SU-DHL-6 (cell line): ENCODE measurements around the gene NUDT2.

ENCODE experiments used
- H2AFZ ChIP-seq: fragments of 200-600 bp; sonication (generic); 2 replicates; pipeline ENCODE4 v1.6.1; 2014; ENCODE audit warnings: low read depth, mild to moderate bottlenecking, moderate library complexity, mixed read lengths, antibody characterized with exemption, low read length; ENCODE audit not compliant: severe bottlenecking
- H3F3A ChIP-seq: fragments of 200-600 bp; shearing (Covaris generic); 2 replicates; pipeline ENCODE4 v1.6.0; 2016; ENCODE audit warnings: antibody characterized with exemption, mild to moderate bottlenecking; ENCODE audit not compliant: insufficient read depth
- H3K27ac ChIP-seq: fragments of 200-600 bp; sonication (generic); 2 replicates; pipeline ENCODE4 v1.5.1; 2016; ENCODE audit warnings: low read depth, mild to moderate bottlenecking, low read length, moderate library complexity, mixed read lengths
- H3K27me3 ChIP-seq: fragments of 200-600 bp; sonication (generic), shearing (Covaris generic); 2 replicates; pipeline ENCODE4 v1.6.0; 2014; ENCODE audit warnings: mild to moderate bottlenecking, low read length
- H3K36me3 ChIP-seq: fragments of 200-600 bp; sonication (generic); 2 replicates; pipeline ENCODE4 v1.6.1; 2014; ENCODE audit warnings: mild to moderate bottlenecking, low read length, mixed read lengths
- H3K4me2 ChIP-seq: fragments of 300-600, 200-600 bp; shearing (Covaris generic), sonication (generic); 2 replicates; pipeline ENCODE4 v1.6.0; 2014; ENCODE audit warnings: low read length, low read depth, mild to moderate bottlenecking; ENCODE audit not compliant: poor library complexity, severe bottlenecking
- H3K4me3 ChIP-seq: fragments of 200-600 bp; sonication (generic); 2 replicates; pipeline ENCODE4 v1.5.1; 2014; ENCODE audit warnings: antibody characterized with exemption, low read length, mild to moderate bottlenecking, mixed read lengths; ENCODE audit not compliant: insufficient read depth, poor library complexity, severe bottlenecking
- H3K79me2 ChIP-seq: fragments of 200-600 bp; sonication (generic); 2 replicates; pipeline ENCODE4 v1.6.1; 2014; ENCODE audit warnings: mild to moderate bottlenecking, low read length, moderate library complexity; ENCODE audit not compliant: insufficient read depth
- H3K9ac ChIP-seq: fragments of 200-600 bp; sonication (generic); 2 replicates; pipeline ENCODE4 v1.7.0; 2014; ENCODE audit warnings: mild to moderate bottlenecking, low read length
- H3K9me2 ChIP-seq: fragments of 200-600 bp; sonication (generic); replicated peaks from 2 replicates; pipeline ENCODE4 v1.6.1; 2014; ENCODE audit warnings: low read length; ENCODE audit not compliant: insufficient read depth
- H3K9me3 ChIP-seq: fragments of 200-600 bp; sonication (generic); 2 replicates; pipeline ENCODE4 v1.6.1; 2014; ENCODE audit warnings: low read length, mixed read lengths; ENCODE audit not compliant: insufficient read depth
- H4K20me1 ChIP-seq: fragments of 200-600 bp; sonication (generic); 2 replicates; pipeline ENCODE4 v1.6.1; 2014; ENCODE audit warnings: low read depth, mild to moderate bottlenecking, antibody characterized with exemption, low read length, moderate library complexity, mixed read lengths
- EZH2phosphoT487 ChIP-seq: fragments of 200-600 bp; sonication (generic), shearing (Covaris generic); conservative IDR thresholded peaks from 2 replicates; pipeline ENCODE4 v1.6.1; 2018; ENCODE audit warnings: mild to moderate bottlenecking, antibody characterized with exemption, low read length, moderate library complexity, mixed read lengths
- TF ChIP-seq, protein P1 (sequence below): fragments of 200-600 bp; sonication (generic); IDR thresholded peaks from one replicate; pipeline ENCODE4 v1.5.1; 2017; ENCODE audit warnings: antibody characterized with exemption, mild to moderate bottlenecking, low read length, moderate library complexity; ENCODE audit not compliant: insufficient read depth, poor library complexity, severe bottlenecking

Gene NUDT2

GRCh38 chr9:34384368-34385165, 55.2 kb downstream of the NUDT2 start:
- TF ChIP-seq, protein P1, sequence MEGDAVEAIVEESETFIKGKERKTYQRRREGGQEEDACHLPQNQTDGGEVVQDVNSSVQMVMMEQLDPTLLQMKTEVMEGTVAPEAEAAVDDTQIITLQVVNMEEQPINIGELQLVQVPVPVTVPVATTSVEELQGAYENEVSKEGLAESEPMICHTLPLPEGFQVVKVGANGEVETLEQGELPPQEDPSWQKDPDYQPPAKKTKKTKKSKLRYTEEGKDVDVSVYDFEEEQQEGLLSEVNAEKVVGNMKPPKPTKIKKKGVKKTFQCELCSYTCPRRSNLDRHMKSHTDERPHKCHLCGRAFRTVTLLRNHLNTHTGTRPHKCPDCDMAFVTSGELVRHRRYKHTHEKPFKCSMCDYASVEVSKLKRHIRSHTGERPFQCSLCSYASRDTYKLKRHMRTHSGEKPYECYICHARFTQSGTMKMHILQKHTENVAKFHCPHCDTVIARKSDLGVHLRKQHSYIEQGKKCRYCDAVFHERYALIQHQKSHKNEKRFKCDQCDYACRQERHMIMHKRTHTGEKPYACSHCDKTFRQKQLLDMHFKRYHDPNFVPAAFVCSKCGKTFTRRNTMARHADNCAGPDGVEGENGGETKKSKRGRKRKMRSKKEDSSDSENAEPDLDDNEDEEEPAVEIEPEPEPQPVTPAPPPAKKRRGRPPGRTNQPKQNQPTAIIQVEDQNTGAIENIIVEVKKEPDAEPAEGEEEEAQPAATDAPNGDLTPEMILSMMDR, result no peak
- no peak for TF ChIP-seq EZH2phosphoT487
- Histone ChIP-seq H3K9ac (no peak overlapping the region), H3K27ac (no peak overlapping the region), H3K4me2 (no peak overlapping the region), H3K9me2 (no peaks in the 10 kb centered on the region), H3K4me3 (no peak overlapping the region), H3F3A (no peaks in the 10 kb centered on the region), H3K27me3 (no peaks in the 10 kb centered on the region), H3K79me2 (no peaks in the 10 kb centered on the region), H3K36me3 (no peaks in the 10 kb centered on the region), H3K9me3 (no peaks in the 10 kb centered on the region), H2AFZ (no peak overlapping the region), H4K20me1 (no peaks in the 10 kb centered on the region)

DNA sequence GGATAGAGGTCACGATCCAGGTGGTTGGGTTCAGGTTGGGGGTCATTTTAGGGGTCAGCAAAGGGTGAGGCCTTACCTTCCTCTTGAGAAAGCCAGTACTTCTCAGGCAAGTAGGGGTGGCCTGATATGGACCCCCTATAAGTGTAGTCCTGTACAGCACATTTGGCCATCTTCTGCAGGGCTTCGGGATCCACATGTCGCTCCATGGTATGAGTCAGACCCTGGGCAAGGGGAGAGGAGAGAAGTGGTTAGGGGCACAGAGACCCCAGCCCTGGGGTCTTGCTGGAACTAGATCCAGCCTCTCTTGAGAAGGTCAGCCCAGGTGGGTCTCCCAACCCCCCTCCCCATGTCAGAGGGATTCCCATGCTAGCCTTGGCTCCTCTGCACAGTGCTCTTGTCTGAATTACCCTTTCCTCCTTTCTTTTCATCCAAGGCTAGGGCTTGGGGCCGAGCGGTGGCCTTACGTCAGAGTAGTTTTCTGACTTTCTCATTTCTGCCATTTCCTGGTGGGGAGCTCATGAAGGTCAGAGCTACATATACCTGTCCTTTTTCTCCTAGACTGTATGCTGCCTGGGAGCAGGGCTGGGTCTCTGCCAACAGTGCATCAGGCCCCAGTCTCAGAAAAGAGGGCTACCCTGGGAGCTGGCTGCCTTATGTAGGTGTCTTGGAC, 56.3 kb downstream of the NUDT2 start:
- Histone ChIP-seq H3K27me3 (no peaks in the 10 kb centered on the region), H3K9me3 (no peaks in the 10 kb centered on the region), H3K36me3 (no peaks in the 10 kb centered on the region), H4K20me1 (no peaks in the 10 kb centered on the region), H3K9ac (no peak overlapping the region), H3K9me2 (no peaks in the 10 kb centered on the region), H3F3A (no peaks in the 10 kb centered on the region), H3K27ac (no peak overlapping the region), H2AFZ (no peak overlapping the region), H3K4me3 (no peak overlapping the region), H3K79me2 (no peaks in the 10 kb centered on the region), H3K4me2 (no peak overlapping the region)
- TF ChIP-seq, protein P1, result no peak
- no peak for TF ChIP-seq EZH2phosphoT487

DNA sequence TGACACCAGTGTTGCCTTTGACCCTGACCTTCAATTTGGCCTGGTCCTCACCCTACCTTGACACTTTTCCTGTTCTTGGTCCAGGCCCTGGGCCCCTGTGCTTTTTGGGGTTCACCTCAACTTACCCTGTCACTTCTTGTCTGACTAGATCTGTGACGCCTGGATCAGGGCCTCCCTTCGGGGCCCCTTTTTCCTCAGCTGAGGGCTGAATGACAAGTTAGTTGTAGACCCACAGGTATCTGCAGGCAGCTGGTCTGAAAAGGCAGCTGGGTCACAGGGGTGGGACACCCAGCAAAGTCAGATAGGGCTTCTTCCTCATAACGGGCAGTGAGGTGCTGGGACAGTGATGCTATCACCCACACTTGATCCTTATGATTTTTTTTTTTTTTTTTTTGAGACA, 57.3 kb downstream of the NUDT2 start:
- no peak overlapping the region for H3K27ac ChIP-seq
- H3K79me2 ChIP-seq, result no peaks in the 10 kb centered on the region
- TF ChIP-seq, protein P1, result no peak
- TF ChIP-seq EZH2phosphoT487, result no peak
- no peak overlapping the region for H2AFZ ChIP-seq
- no peak overlapping the region for H3K4me2 ChIP-seq
- no peak overlapping the region for H3K4me3 ChIP-seq
- H3K36me3 ChIP-seq, result no peaks in the 10 kb centered on the region
- H3K9me2 ChIP-seq, result no peaks in the 10 kb centered on the region
- H3K9ac ChIP-seq, result no peak overlapping the region
- H4K20me1 ChIP-seq, result no peaks in the 10 kb centered on the region
- H3K9me3 ChIP-seq, result no peaks in the 10 kb centered on the region
- peaks cover 4% of the 10 kb centered on the region; the same call in 1 of the 2 replicates for H3K27me3 ChIP-seq
- H3F3A ChIP-seq, result no peaks in the 10 kb centered on the region
